ENCODE measurements around the gene EVA1A.

The EVA1A gene

GRCh38 chr2:75541430-75541829, 19.3 kb downstream of the EVA1A start:
- DNase-seq (ENCODE audit: low spot score), result no peak

DNA sequence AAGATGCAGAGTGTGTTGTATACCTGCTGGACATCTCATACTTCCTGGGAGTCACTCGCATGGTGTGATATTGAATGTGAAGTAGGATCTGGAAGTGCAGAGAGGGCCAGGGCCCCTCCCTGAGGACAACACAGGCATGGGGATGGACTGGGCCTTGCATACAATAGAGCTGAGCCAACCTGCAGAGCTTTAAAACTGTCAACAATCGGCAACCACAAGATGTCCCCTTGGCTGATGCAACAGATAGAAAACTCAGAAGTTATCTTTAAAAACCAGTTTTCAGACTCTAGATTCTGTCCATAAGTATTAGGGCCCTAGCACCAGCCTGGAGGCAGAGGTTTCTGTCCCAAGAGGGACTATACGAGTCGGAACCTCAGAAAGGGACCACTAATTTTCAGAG, 19.7 kb downstream of the EVA1A start:
- DNase-seq (ENCODE audit: low spot score), result no peak

DNA sequence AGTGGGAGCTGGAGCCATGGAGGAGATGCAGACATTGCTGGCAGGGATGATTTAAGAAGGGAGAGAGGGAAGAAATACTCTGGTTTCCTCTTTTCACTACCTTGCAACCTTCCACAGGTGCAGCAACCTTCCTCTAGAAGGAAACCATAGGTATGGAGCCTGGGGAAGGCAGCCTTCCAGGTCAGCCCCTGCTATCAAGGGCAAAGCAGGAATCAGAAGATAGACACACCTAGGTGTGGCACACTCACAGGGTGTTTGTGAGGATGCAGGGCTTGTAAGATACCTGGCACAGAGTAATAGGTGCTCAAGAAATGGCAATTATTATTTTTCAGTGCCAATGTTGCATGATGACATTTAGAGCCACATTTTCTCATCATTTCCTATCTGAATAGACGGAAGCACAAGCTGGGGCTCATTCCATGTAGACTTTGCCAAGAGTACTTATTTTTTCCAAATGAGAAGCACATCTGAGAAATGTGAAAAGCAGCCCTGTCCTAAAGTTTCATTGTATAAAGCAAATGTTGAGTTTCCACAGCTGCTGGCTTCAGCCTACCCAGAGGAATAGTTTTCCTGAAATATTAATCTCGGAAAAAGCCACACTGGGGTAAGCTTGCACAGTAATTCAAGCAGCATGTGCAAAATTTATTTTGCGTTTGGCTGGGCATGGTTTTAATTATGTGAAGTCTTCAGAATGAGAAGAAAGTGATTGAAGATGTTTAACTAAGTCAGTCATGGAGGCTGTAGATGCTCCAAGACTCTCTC, 20.6 kb downstream of the EVA1A start:
- DNase-seq (ENCODE audit: low spot score), result peak; percentile 53

DNA sequence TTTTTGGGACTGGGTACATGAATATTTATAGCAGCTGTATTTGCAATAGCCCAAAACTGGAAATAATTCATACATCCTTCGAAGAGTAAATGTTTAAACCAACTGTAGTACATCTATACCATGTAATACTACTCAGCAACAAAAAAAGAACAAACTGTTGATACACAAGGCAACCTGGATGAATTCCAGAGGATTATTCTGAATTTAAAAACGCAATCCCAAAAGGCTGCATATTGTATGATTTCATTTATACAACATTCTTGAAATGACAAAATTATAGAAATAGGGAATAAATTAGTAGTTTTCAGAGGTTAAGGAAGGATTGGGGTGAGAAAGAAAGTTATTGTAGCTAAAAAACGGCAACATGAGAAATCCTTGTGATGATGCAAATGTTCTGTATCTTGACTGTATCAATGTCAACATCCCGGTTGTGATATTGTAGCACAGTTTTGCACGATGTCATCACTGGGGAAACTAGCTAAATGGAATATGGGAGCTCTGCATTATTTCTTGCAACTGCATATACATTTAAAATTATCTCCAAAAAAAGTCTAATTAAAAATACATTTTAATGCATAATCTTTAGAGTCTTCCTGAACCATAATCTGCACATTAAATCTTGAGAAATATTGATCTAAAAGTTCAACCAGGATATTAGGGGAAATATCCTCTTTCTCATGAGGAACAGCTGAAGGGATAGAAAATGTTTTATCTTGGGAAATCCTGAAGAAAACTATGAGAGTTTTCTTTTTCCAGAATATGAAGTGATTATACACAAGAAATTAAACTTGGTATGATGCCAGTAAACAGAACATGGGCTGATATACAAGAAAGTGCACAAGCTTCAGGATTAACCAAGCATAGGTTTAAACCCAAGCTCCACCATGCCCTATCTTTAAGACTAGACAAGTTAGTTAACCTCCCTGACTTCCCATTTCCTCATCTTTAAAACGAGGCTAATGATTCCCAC, 21.9 kb downstream of the EVA1A start:
- no peak for DNase-seq (ENCODE audit: low spot score)

- no peak for DNase-seq (ENCODE audit: low spot score)
Measured at GRCh38 chr2:75537658-75538057, 23.1 kb downstream of the EVA1A start.

- no peak for DNase-seq (ENCODE audit: low spot score)
Measured at GRCh38 chr2:75533135-75533534, 27.6 kb downstream of the EVA1A start.

DNA sequence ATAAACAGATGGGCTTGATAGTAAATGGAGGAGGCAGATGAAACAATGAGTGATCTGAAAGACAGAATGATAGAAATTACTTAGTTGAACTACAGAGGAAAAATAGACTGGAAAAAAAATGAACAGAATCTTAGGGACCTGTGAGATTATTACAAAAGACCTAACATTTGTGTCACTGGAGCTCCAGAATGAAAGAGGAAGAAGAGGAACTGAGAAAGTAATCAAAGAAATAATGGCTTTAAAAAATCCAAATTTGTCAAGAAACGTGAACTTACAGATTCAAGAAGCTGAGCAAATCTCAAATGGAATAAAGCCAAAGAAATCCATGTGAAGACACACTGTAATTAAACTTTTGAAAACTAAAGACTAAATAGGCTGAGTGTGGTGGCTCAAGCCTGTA, 28.3 kb downstream of the EVA1A start:
- no peak for DNase-seq (ENCODE audit: low spot score)

DNA sequence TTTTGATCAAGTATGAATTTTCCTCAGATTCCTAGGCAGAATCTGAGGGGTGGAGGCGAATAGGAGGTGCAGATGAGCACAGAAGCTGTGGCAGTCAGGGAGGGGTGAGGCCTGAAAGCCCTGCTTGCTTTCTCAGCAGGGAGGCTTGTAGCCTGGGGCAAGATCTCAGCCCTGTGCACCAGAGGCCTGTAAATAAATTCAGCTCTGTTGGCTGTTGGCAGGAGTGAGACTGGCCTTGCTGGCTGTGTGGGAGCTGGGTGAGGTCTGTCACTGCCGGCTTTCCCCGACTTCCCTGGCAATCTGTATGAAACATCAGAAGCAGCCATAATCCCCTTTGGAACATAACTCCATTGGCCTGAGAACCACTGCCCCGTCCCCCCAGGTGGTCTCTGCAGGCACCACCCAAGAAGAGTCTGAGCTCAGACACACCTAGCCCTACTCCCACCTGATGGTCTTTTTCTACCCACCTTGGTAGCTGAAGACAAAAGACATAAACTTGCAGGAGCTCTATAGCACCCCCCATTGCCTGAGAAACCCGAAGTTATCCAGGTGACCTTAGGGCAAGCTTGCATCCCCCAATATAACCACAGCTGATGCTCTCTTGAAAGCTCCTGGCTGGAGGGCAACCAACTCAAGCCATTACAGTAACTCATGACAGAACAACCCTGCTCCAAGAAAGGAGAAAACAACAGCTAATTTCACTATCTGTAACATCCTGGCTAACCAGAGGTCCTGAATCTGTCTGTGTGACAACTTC, 32.3 kb downstream of the EVA1A start:
- no peak for DNase-seq (ENCODE audit: low spot score)

DNA sequence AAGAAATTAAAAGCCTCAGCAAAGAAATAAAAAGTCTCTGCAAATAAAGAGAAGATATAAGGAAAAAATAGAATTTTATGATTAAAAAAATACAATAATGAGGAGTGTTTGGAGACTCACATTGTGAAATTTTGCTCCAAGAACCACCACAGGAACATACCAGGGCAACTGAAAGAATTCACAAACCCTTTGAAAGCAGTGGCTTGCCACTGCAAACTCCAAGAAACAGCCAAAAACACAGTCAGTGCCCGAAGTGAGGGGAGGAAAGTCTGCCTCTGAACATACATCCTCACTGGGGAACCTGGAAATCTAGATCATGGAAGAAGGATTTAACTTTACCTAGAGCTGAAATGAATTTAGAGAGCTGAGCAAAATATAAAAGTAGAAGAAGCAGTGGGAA, 33.1 kb downstream of the EVA1A start:
- DNase-seq (ENCODE audit: low spot score), result no peak

- no peak for DNase-seq (ENCODE audit: low spot score)
Measured at GRCh38 chr2:75526842-75527241, 33.9 kb downstream of the EVA1A start.

GRCh38 chr2:75525434-75526310, 35.1 kb downstream of the EVA1A start:
- no peak for DNase-seq (ENCODE audit: low spot score)

DNA sequence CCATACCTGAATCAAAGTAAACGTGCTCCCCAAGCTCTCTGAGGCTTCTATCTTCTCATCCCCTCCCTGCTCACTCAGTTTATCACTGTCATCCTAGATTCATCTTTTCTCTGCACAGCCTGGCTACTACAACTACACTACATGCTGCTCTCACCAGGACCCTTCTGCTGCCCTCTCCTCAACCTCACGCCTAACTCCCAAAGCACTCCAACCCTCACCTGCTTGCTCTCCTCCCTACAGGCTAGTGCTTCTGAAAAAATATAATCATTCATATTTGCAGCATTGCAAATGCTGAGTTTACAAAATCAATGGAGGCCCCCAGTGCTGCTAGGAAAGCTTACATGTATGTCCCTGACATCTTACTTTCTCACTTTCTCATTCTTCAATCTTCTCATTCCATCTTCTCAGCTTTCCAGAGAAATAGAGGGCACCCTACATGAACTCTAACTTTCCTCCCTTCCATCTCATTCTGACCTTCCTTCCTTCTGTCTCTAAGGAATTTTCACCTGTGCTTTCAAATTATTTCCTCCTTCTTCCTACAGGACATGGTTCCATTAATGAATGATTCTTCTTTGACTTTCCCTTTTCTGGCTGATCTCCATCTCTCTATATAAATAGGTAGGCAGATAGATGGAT, 36.3 kb downstream of the EVA1A start:
- DNase-seq (ENCODE audit: low spot score), result no peak

- peak; percentile 61 for DNase-seq (ENCODE audit: low spot score)
Measured at GRCh38 chr2:75523313-75524275, 37.1 kb downstream of the EVA1A start.

- no peak for DNase-seq (ENCODE audit: low spot score)
Measured at GRCh38 chr2:75522543-75523312, 38.0 kb downstream of the EVA1A start.

GRCh38 chr2:75521225-75521872, 39.4 kb downstream of the EVA1A start:
- DNase-seq (ENCODE audit: low spot score), result no peak

GRCh38 chr2:75519843-75520242, 40.9 kb downstream of the EVA1A start:
- no peak for DNase-seq (ENCODE audit: low spot score)

GRCh38 chr2:75518638-75519465, 41.9 kb downstream of the EVA1A start:
- no peak for DNase-seq (ENCODE audit: low spot score)

Data from AG08395 (cell line).